Measurements from ENCODE around the gene ANKS3.

The ANKS3 gene

GRCh38 chr16:4777339-4778049 is 43.4 kb upstream of the ANKS3 start:
- Histone ChIP-seq H2BK12ac (ENCODE audit: low read length) (no peak overlapping the region), H4K91ac (ENCODE audit: low read depth, low read length, poor library complexity) (no peak overlapping the region), H3K36me3 (replicated peaks in 1 of 2; ENCODE audit: control insufficient read depth in 2 of 2, insufficient read depth in 2 of 2, low read length in 2 of 2) (no peaks in the 10 kb centered on the region), H3K79me1 (ENCODE audit: low read depth, low read length) (no peaks in the 10 kb centered on the region), H3K9me3 (replicated peaks in 1 of 2; ENCODE audit: control insufficient read depth in 2 of 2, insufficient read depth in 1 of 2, low read depth in 1 of 2, low read length in 2 of 2) (no peaks in the 10 kb centered on the region), H2AFZ (ENCODE audit: low read length) (no peak overlapping the region), H2BK120ac (ENCODE audit: low read depth, low read length) (no peak overlapping the region), H3K27me3 (ENCODE audit: control insufficient read depth in 3 of 3, insufficient read depth in 3 of 3, low read depth in 1 of 3, low read length in 3 of 3) (no peaks in the 10 kb centered on the region), H3K4me2 (ENCODE audit: insufficient read depth, low read length, poor library complexity, severe bottlenecking) (no peak overlapping the region), H3K4me3 (ENCODE audit: low read length in 2 of 2) (no peak overlapping the region), H2AK5ac (ENCODE audit: low read depth, low read length) (no peak overlapping the region), H3K4me1 (ENCODE audit: control insufficient read depth in 2 of 2, insufficient read depth in 1 of 2, low read depth in 1 of 2, low read length in 2 of 2) (peaks cover 0 to 1% of the 10 kb centered on the region in 2 donors), H2BK5ac (ENCODE audit: low read length) (no peak overlapping the region), H3K14ac (ENCODE audit: low read length) (no peak overlapping the region), H3K4ac (ENCODE audit: low read length) (no peak overlapping the region), H2BK15ac (ENCODE audit: low read length) (no peak overlapping the region), H3K18ac (ENCODE audit: low read length) (no peak overlapping the region), H3K9ac (ENCODE audit: low read depth, low read length, poor library complexity) (no peak overlapping the region), H3K27ac (replicated peaks; ENCODE audit: low read length) (no peak overlapping the region), H3K23ac (ENCODE audit: low read depth, low read length, poor library complexity) (no peak overlapping the region), H4K8ac (ENCODE audit: low read depth, low read length) (no peak overlapping the region)
- no peak for DNase-seq (ENCODE audit: low spot score)
- WGBS, 2 donors (ENCODE audit: extremely low coverage in 2 of 2, insufficient read length in 2 of 2, insufficient replicate concordance in 1 of 2) = no CpG with 5 or more reads among the region's 17 CpGs

GRCh38 chr16:4776141-4776705 is 42.2 kb upstream of the ANKS3 start:
- H3K4me1 ChIP-seq (ENCODE audit: control insufficient read depth in 2 of 2, insufficient read depth in 1 of 2, low read depth in 1 of 2, low read length in 2 of 2) = peaks cover 0 to 1% of the 10 kb centered on the region in 2 donors
- no peak overlapping the region for H2BK120ac ChIP-seq (ENCODE audit: low read depth, low read length)
- H3K4ac ChIP-seq (ENCODE audit: low read length) = no peak overlapping the region
- H2BK12ac ChIP-seq (ENCODE audit: low read length) = no peak overlapping the region
- no peak overlapping the region for H3K18ac ChIP-seq (ENCODE audit: low read length)
- no peak overlapping the region for H2AK5ac ChIP-seq (ENCODE audit: low read depth, low read length)
- no peak overlapping the region for H2BK5ac ChIP-seq (ENCODE audit: low read length)
- H2BK15ac ChIP-seq (ENCODE audit: low read length) = no peak overlapping the region
- H3K79me1 ChIP-seq (ENCODE audit: low read depth, low read length) = no peaks in the 10 kb centered on the region
- H3K9me3 ChIP-seq (replicated peaks in 1 of 2; ENCODE audit: control insufficient read depth in 2 of 2, insufficient read depth in 1 of 2, low read depth in 1 of 2, low read length in 2 of 2) = no peaks in the 10 kb centered on the region
- H4K91ac ChIP-seq (ENCODE audit: low read depth, low read length, poor library complexity) = no peak overlapping the region
- no peak overlapping the region for H3K4me2 ChIP-seq (ENCODE audit: insufficient read depth, low read length, poor library complexity, severe bottlenecking)
- no peak for DNase-seq (ENCODE audit: low spot score)
- WGBS, 2 donors (ENCODE audit: extremely low coverage in 2 of 2, insufficient read length in 2 of 2, insufficient replicate concordance in 1 of 2) = no CpG with 5 or more reads among the region's 2 CpGs
- no peak overlapping the region for H3K27ac ChIP-seq (replicated peaks; ENCODE audit: low read length)
- no peak overlapping the region for H3K9ac ChIP-seq (ENCODE audit: low read depth, low read length, poor library complexity)
- no peaks in the 10 kb centered on the region for H3K36me3 ChIP-seq (replicated peaks in 1 of 2; ENCODE audit: control insufficient read depth in 2 of 2, insufficient read depth in 2 of 2, low read length in 2 of 2)
- no peak overlapping the region for H3K14ac ChIP-seq (ENCODE audit: low read length)
- no peak overlapping the region for H4K8ac ChIP-seq (ENCODE audit: low read depth, low read length)
- peak overlapping the region in 1 of 2 donors; percentile 4 for H3K4me3 ChIP-seq (ENCODE audit: low read length in 2 of 2)
- no peak overlapping the region for H2AFZ ChIP-seq (ENCODE audit: low read length)
- H3K27me3 ChIP-seq (ENCODE audit: control insufficient read depth in 3 of 3, insufficient read depth in 3 of 3, low read depth in 1 of 3, low read length in 3 of 3) = no peaks in the 10 kb centered on the region
- H3K23ac ChIP-seq (ENCODE audit: low read depth, low read length, poor library complexity) = no peak overlapping the region

- no peak overlapping the region for H4K8ac ChIP-seq (ENCODE audit: low read depth, low read length)
- no peak overlapping the region for H3K9ac ChIP-seq (ENCODE audit: low read depth, low read length, poor library complexity)
- no peaks in the 10 kb centered on the region for H3K27me3 ChIP-seq (ENCODE audit: control insufficient read depth in 3 of 3, insufficient read depth in 3 of 3, low read depth in 1 of 3, low read length in 3 of 3)
- peaks cover 0 to 1% of the 10 kb centered on the region in 2 donors for H3K4me1 ChIP-seq (ENCODE audit: control insufficient read depth in 2 of 2, insufficient read depth in 1 of 2, low read depth in 1 of 2, low read length in 2 of 2)
- H3K23ac ChIP-seq (ENCODE audit: low read depth, low read length, poor library complexity) = no peak overlapping the region
- no peak overlapping the region for H3K4me2 ChIP-seq (ENCODE audit: insufficient read depth, low read length, poor library complexity, severe bottlenecking)
- H3K36me3 ChIP-seq (replicated peaks in 1 of 2; ENCODE audit: control insufficient read depth in 2 of 2, insufficient read depth in 2 of 2, low read length in 2 of 2) = no peaks in the 10 kb centered on the region
- no peaks in the 10 kb centered on the region for H3K9me3 ChIP-seq (replicated peaks in 1 of 2; ENCODE audit: control insufficient read depth in 2 of 2, insufficient read depth in 1 of 2, low read depth in 1 of 2, low read length in 2 of 2)
- H3K18ac ChIP-seq (ENCODE audit: low read length) = peak overlapping the region; percentile 7
- H2AK5ac ChIP-seq (ENCODE audit: low read depth, low read length) = no peak overlapping the region
- no peaks in the 10 kb centered on the region for H3K79me1 ChIP-seq (ENCODE audit: low read depth, low read length)
- no peak overlapping the region for H2AFZ ChIP-seq (ENCODE audit: low read length)
- H2BK15ac ChIP-seq (ENCODE audit: low read length) = no peak overlapping the region
- no peak overlapping the region for H2BK12ac ChIP-seq (ENCODE audit: low read length)
- DNase-seq (ENCODE audit: low spot score) = no peak
- H3K27ac ChIP-seq (replicated peaks; ENCODE audit: low read length) = no peak overlapping the region
- no peak overlapping the region for H3K4ac ChIP-seq (ENCODE audit: low read length)
- H3K4me3 ChIP-seq (ENCODE audit: low read length in 2 of 2) = no peak overlapping the region
- no peak overlapping the region for H4K91ac ChIP-seq (ENCODE audit: low read depth, low read length, poor library complexity)
- no peak overlapping the region for H3K14ac ChIP-seq (ENCODE audit: low read length)
- H2BK5ac ChIP-seq (ENCODE audit: low read length) = no peak overlapping the region
- no peak overlapping the region for H2BK120ac ChIP-seq (ENCODE audit: low read depth, low read length)
- whole genome bisulfite sequencing, 2 donors (ENCODE audit: extremely low coverage in 2 of 2, insufficient read length in 2 of 2, insufficient replicate concordance in 1 of 2) = no CpG with 5 or more reads among the region's 13 CpGs
Observed at GRCh38 chr16:4775005-4775404, 40.9 kb upstream of the ANKS3 start.

- Histone ChIP-seq H3K4me3 (ENCODE audit: low read length in 2 of 2) (no peak overlapping the region), H3K27ac (replicated peaks; ENCODE audit: low read length) (no peak overlapping the region), H3K79me1 (ENCODE audit: low read depth, low read length) (no peaks in the 10 kb centered on the region), H2BK15ac (ENCODE audit: low read length) (no peak overlapping the region), H3K4me2 (ENCODE audit: insufficient read depth, low read length, poor library complexity, severe bottlenecking) (no peak overlapping the region), H4K8ac (ENCODE audit: low read depth, low read length) (no peak overlapping the region), H2BK5ac (ENCODE audit: low read length) (no peak overlapping the region), H3K27me3 (ENCODE audit: control insufficient read depth in 3 of 3, insufficient read depth in 3 of 3, low read depth in 1 of 3, low read length in 3 of 3) (no peaks in the 10 kb centered on the region), H3K23ac (ENCODE audit: low read depth, low read length, poor library complexity) (no peak overlapping the region), H3K9ac (ENCODE audit: low read depth, low read length, poor library complexity) (no peak overlapping the region), H3K4ac (ENCODE audit: low read length) (no peak overlapping the region), H3K9me3 (replicated peaks in 1 of 2; ENCODE audit: control insufficient read depth in 2 of 2, insufficient read depth in 1 of 2, low read depth in 1 of 2, low read length in 2 of 2) (no peaks in the 10 kb centered on the region), H3K14ac (ENCODE audit: low read length) (no peak overlapping the region), H4K91ac (ENCODE audit: low read depth, low read length, poor library complexity) (no peak overlapping the region), H2BK120ac (ENCODE audit: low read depth, low read length) (no peak overlapping the region), H3K36me3 (replicated peaks in 1 of 2; ENCODE audit: control insufficient read depth in 2 of 2, insufficient read depth in 2 of 2, low read length in 2 of 2) (no peaks in the 10 kb centered on the region), H3K18ac (ENCODE audit: low read length) (no peak overlapping the region), H2BK12ac (ENCODE audit: low read length) (no peak overlapping the region), H3K4me1 (ENCODE audit: control insufficient read depth in 2 of 2, insufficient read depth in 1 of 2, low read depth in 1 of 2, low read length in 2 of 2) (peaks cover 2 to 3% of the 10 kb centered on the region in 2 donors), H2AFZ (ENCODE audit: low read length) (no peak overlapping the region), H2AK5ac (ENCODE audit: low read depth, low read length) (no peak overlapping the region)
- no peak for DNase-seq (ENCODE audit: low spot score)
- no CpG with 5 or more reads among the region's 5 CpGs for WGBS, 2 donors (ENCODE audit: extremely low coverage in 2 of 2, insufficient read length in 2 of 2, insufficient replicate concordance in 1 of 2)
Observed at GRCh38 chr16:4772351-4772750, 38.3 kb upstream of the ANKS3 start.

Data from neuronal stem cell (in vitro differentiated cells).